Type B pancreatic cell (in vitro differentiated cells): ENCODE results near the gene DCAF10. TPM values are rescaled to one million over a fixed set of nuclear protein-coding genes. Genes with fewer than 3 reads are reported as not detected.

ENCODE experiments used
- DNase-seq: peaks from one replicate; pipeline ENCODE4 v3.0.0; 2021; ENCODE audit warnings: mixed read lengths; ENCODE audit not compliant: unreplicated experiment; ENCODE audit errors: extremely low spot score
- H3K27ac Mint-ChIP-seq: 2 replicates; pipeline ENCODE4 v1.8.0; 2021; ENCODE audit warnings: mild to moderate bottlenecking, mixed read lengths
- H3K27me3 Mint-ChIP-seq: 2 replicates; pipeline ENCODE4 v1.8.0; 2021; ENCODE audit warnings: mixed read lengths
- H3K36me3 Mint-ChIP-seq: 2 replicates; pipeline ENCODE4 v1.8.0; 2021; ENCODE audit warnings: mixed read lengths
- H3K4me1 Mint-ChIP-seq: one replicate; pipeline ENCODE4 v1.8.0; 2021; ENCODE audit warnings: mixed read lengths; ENCODE audit not compliant: unreplicated experiment
- H3K4me3 Mint-ChIP-seq: 2 replicates; pipeline ENCODE4 v1.8.0; 2021; ENCODE audit warnings: mild to moderate bottlenecking, mixed read lengths
- H3K9me3 Mint-ChIP-seq: 2 replicates; pipeline ENCODE4 v1.8.0; 2021; ENCODE audit warnings: mixed read lengths
- total RNA-seq: library from RNA; stranded (reverse); gene quantifications from 2 replicates; pipeline ENCODE4 v1.2.1, GENCODE V29; 2021; ENCODE audit warnings: low replicate concordance
- TF ChIP-seq, protein P1 (sequence below): fragments of 200-600 bp; sonication (generic); conservative IDR thresholded peaks from 2 replicates; pipeline ENCODE4 v1.5.0; 2021; ENCODE audit warnings: antibody characterized with exemption, mild to moderate bottlenecking

Gene DCAF10
- total RNA-seq, 1 donor from 2014 or later, result 30.2 TPM

DNA sequence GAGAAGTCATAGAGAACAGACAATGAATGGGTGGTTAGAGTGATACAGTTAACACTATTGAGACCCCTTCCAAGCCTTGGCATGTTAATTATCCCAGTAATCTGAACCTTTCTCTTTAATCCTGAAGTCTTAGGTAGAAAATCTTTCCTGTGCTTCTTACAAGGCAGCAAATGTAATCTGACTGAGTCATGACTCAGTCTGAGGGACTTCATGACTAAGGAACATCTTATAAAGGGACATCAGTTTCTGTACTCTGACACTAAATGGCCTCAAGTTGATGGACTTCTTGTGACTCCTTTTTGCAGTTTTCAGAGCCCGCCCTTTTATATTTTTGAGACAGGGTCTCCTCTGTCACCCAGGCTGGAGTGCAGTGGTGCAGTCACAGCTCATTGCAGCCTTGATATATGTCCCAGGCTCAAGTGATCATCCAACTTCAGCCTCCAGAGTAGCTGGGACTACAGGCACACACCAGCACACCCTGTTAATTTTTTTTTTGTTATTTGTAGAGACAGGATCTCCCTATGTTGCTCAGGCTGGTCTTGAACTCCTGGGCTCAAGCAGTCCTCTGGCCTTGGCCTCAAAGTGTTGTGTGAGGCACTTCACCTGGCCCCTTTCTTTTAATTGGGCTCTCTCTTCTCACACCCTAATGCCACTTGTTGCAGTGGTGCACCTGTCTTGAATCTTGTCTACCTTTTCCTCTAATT lies 25.2 kb upstream of the DCAF10 start:
- H3K4me3 Mint-ChIP-seq, result no peak overlapping the region
- H3K9me3 Mint-ChIP-seq, result no peaks in the 10 kb centered on the region
- no peak overlapping the region for H3K27ac Mint-ChIP-seq
- H3K27me3 Mint-ChIP-seq, result no peaks in the 10 kb centered on the region
- no peak for DNase-seq
- no peaks in the 10 kb centered on the region for H3K4me1 Mint-ChIP-seq
- H3K36me3 Mint-ChIP-seq, result peaks cover 18% of the 10 kb centered on the region
- TF ChIP-seq, protein P1, sequence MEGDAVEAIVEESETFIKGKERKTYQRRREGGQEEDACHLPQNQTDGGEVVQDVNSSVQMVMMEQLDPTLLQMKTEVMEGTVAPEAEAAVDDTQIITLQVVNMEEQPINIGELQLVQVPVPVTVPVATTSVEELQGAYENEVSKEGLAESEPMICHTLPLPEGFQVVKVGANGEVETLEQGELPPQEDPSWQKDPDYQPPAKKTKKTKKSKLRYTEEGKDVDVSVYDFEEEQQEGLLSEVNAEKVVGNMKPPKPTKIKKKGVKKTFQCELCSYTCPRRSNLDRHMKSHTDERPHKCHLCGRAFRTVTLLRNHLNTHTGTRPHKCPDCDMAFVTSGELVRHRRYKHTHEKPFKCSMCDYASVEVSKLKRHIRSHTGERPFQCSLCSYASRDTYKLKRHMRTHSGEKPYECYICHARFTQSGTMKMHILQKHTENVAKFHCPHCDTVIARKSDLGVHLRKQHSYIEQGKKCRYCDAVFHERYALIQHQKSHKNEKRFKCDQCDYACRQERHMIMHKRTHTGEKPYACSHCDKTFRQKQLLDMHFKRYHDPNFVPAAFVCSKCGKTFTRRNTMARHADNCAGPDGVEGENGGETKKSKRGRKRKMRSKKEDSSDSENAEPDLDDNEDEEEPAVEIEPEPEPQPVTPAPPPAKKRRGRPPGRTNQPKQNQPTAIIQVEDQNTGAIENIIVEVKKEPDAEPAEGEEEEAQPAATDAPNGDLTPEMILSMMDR, result no peak

GRCh38 chr9:37776328-37776727 lies 24.3 kb upstream of the DCAF10 start:
- Mint-ChIP-seq H3K27ac (no peak overlapping the region), H3K4me1 (no peaks in the 10 kb centered on the region), H3K9me3 (no peaks in the 10 kb centered on the region), H3K27me3 (no peaks in the 10 kb centered on the region), H3K36me3 (peaks cover 21% of the 10 kb centered on the region), H3K4me3 (no peak overlapping the region)
- TF ChIP-seq, protein P1, result no peak
- no peak for DNase-seq

GRCh38 chr9:37778534-37778933 lies 22.1 kb upstream of the DCAF10 start:
- Mint-ChIP-seq H3K9me3 (no peaks in the 10 kb centered on the region), H3K4me3 (no peak overlapping the region), H3K27me3 (no peaks in the 10 kb centered on the region), H3K27ac (no peak overlapping the region), H3K4me1 (peaks cover 10% of the 10 kb centered on the region), H3K36me3 (peaks cover 34% of the 10 kb centered on the region)
- TF ChIP-seq, protein P1, result no peak
- DNase-seq, result no peak

DNA sequence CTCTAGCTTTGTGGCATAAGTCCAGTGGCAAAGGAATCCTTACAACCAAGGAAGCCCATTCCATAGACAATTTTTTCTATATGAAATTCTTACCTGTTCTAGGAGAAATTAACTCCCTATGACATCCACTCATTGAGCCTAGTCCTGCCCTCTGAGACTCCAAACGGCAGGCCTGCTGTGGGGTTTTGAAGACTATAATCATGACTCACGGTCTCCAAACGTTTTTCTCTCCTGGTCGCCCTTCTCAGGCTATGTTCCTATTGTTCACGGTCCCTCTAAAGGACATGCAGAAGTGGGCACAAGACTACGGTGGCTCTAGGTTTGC lies 16.3 kb upstream of the DCAF10 start:
- DNase-seq, result no peak
- TF ChIP-seq, protein P1, result no peak
- Mint-ChIP-seq H3K27me3 (no peaks in the 10 kb centered on the region), H3K27ac (peak overlapping the region; percentile 87), H3K4me3 (peak overlapping the region; percentile 97), H3K9me3 (no peaks in the 10 kb centered on the region), H3K36me3 (peaks cover 17% of the 10 kb centered on the region), H3K4me1 (peaks cover 18% of the 10 kb centered on the region)

DNA sequence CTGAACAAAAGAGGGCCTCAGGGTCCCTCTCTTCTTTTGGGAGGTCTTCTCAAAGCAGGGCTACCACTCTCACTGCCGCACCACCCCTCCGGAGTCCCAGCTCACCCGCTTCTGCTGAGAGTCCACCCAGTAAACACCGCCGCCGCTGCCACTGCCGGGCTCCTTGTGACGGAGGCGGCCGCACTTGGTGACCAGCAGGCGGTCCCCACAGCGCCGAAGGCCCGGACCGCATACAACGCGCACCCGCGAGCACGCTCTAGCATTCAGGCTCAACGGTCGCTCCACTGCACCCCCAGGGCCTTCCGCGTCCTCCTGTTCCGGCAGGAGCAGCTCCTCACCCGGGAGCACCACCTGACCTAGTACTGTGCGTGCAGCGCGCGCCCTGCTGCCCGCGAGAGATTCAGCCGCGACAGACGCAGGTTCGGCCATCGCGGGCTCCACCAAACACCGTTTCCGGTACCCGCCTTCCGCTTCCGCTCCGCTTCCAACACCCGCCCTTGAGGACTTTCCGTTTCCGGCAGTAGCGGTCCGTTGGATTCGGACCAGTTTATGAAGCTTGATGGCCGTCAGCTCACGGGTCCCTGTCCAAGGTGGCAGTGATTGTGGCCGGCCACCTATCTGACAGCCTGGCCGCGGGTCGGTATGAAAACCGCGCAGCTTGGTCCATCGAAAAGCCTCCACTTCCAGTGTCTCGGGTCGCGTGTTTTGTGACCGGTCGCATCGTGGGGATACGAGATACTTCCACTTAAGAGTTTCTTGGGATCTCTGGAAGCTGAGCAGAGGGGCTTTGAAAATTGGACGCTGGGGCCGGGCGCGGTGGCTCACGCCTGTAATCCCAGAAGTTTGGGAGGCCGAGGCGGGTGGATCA lies 15.7 kb upstream of the DCAF10 start, which contains the start of gene EXOSC3:
EXOSC3 (minus strand) TSS at position 449 of the 868 bp plus-strand sequence; CDS start at position 429, 20 bp downstream.
- Mint-ChIP-seq H3K27me3 (no peaks in the 10 kb centered on the region), H3K9me3 (no peaks in the 10 kb centered on the region), H3K27ac (peak within 1 kb of the TSS; percentile 87), H3K36me3 (peaks cover 17% of the 10 kb centered on the region), H3K4me1 (peaks cover 18% of the 10 kb centered on the region), H3K4me3 (peak within 1 kb of the TSS; percentile 97)
- TF ChIP-seq, protein P1, result peak; percentile 58
- DNase-seq, result peak; percentile 87
